DND-41 (cell line): Measurements from ENCODE around the gene FRMPD4.

Source experiments
- ATAC-seq: fragments of 200-7000 bp; cut with Tn5 transposase; 3 replicates; pipeline ENCODE4 v1.9.1; 2021; ENCODE audit warnings: low read depth; ENCODE audit not compliant: insufficient read depth
- DNase-seq: peaks from one replicate; pipeline ENCODE4 v3.0.0-alpha.2; 2020
- H2AFZ ChIP-seq: 2 replicates; pipeline ENCODE4 v1.6.0; 2012; ENCODE audit warnings: low read depth, low read length
- H3K27ac ChIP-seq: 2 replicates; pipeline ENCODE4 v1.5.1; 2012; ENCODE audit warnings: low read length, inconsistent platforms
- H3K27me3 ChIP-seq: fragments of 200-600 bp; sonication (generic); 2 replicates; pipeline ENCODE4 v1.6.0; 2012; ENCODE audit warnings: low read length, mild to moderate bottlenecking, inconsistent platforms; ENCODE audit not compliant: insufficient read depth, poor library complexity
- H3K36me3 ChIP-seq: 2 replicates; pipeline ENCODE4 v1.5.1; 2012; ENCODE audit warnings: low read length, inconsistent platforms; ENCODE audit not compliant: insufficient read depth
- H3K4me1 ChIP-seq: 2 replicates; pipeline ENCODE4 v1.5.1; 2012; ENCODE audit warnings: mild to moderate bottlenecking, low read length; ENCODE audit not compliant: insufficient read depth
- H3K4me2 ChIP-seq: 2 replicates; pipeline ENCODE4 v1.6.0; 2012; ENCODE audit warnings: mild to moderate bottlenecking, moderate library complexity, low read length, inconsistent platforms; ENCODE audit not compliant: insufficient read depth
- H3K4me3 ChIP-seq, 2 experiments: fragments of 200-600 bp in 1 of 2; shearing (Covaris generic) in 1 of 2; 2 replicates each; pipeline ENCODE4 v1.5.1; 2012 to 2016; ENCODE audit warnings: inconsistent platforms in 2 of 2, low read length in 2 of 2, mild to moderate bottlenecking in 2 of 2, low read depth in 1 of 2, moderate library complexity in 1 of 2
- H3K79me2 ChIP-seq: 2 replicates; pipeline ENCODE4 v1.6.0; 2012; ENCODE audit warnings: low read length, inconsistent platforms; ENCODE audit not compliant: insufficient read depth
- H3K9ac ChIP-seq: 2 replicates; pipeline ENCODE4 v1.6.0; 2012; ENCODE audit warnings: low read depth, mild to moderate bottlenecking, inconsistent platforms, low read length, moderate library complexity
- H3K9me3 ChIP-seq: 2 replicates; pipeline ENCODE4 v1.5.1; 2012; ENCODE audit warnings: low read length, moderate library complexity, mild to moderate bottlenecking, inconsistent platforms; ENCODE audit not compliant: insufficient read depth, severe bottlenecking
- H4K20me1 ChIP-seq: 2 replicates; pipeline ENCODE4 v1.6.0; 2012; ENCODE audit warnings: low read length; ENCODE audit not compliant: insufficient read depth
- EZH2 ChIP-seq: IDR thresholded peaks from 3 replicates; pipeline ENCODE4 v1.6.1; 2012; ENCODE audit warnings: borderline replicate concordance, low read depth, mild to moderate bottlenecking, moderate library complexity, low read length, inconsistent platforms; ENCODE audit not compliant: severe bottlenecking
- TF ChIP-seq, protein P1 (sequence below): IDR thresholded peaks from 2 replicates; pipeline ENCODE4 v1.5.1; 2012; ENCODE audit warnings: borderline replicate concordance, low read length, moderate library complexity, mild to moderate bottlenecking; ENCODE audit not compliant: poor library complexity, severe bottlenecking; ENCODE audit errors: extremely low read depth

Gene FRMPD4

DNA sequence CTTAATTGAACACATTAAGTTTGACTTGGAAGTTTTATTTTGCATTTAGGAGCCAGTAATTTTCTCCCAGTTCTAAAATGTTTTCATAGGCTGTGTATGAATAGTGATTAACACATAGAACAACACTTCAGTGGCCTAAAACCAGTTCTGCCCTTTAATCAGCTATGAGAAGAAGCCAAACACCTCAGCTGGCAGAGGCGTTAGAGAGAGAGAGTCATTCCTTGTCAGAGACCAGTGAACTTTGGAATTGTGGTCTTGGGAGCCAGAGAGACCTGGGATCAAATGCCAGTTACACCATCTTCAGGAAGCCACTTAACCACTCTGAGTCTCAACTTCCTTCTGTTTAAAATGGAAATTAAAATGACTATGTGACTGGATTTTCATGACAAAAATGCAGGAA lies 613.6 kb downstream of the FRMPD4 start:
- Histone ChIP-seq H3K4me2 (no peak overlapping the region), H3K27me3 (no peaks in the 10 kb centered on the region), H3K9ac (no peak overlapping the region), H3K27ac (no peak overlapping the region), H2AFZ (no peak overlapping the region), H3K4me3 (no peak overlapping the region), H3K4me1 (no peaks in the 10 kb centered on the region), H3K36me3 (no peaks in the 10 kb centered on the region), H3K9me3 (no peaks in the 10 kb centered on the region), H4K20me1 (no peaks in the 10 kb centered on the region), H3K79me2 (no peaks in the 10 kb centered on the region)
- DNase-seq (no peak), ATAC-seq (no peak)
- no peak for TF ChIP-seq EZH2
- TF ChIP-seq, protein P1, sequence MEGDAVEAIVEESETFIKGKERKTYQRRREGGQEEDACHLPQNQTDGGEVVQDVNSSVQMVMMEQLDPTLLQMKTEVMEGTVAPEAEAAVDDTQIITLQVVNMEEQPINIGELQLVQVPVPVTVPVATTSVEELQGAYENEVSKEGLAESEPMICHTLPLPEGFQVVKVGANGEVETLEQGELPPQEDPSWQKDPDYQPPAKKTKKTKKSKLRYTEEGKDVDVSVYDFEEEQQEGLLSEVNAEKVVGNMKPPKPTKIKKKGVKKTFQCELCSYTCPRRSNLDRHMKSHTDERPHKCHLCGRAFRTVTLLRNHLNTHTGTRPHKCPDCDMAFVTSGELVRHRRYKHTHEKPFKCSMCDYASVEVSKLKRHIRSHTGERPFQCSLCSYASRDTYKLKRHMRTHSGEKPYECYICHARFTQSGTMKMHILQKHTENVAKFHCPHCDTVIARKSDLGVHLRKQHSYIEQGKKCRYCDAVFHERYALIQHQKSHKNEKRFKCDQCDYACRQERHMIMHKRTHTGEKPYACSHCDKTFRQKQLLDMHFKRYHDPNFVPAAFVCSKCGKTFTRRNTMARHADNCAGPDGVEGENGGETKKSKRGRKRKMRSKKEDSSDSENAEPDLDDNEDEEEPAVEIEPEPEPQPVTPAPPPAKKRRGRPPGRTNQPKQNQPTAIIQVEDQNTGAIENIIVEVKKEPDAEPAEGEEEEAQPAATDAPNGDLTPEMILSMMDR = no peak

DNA sequence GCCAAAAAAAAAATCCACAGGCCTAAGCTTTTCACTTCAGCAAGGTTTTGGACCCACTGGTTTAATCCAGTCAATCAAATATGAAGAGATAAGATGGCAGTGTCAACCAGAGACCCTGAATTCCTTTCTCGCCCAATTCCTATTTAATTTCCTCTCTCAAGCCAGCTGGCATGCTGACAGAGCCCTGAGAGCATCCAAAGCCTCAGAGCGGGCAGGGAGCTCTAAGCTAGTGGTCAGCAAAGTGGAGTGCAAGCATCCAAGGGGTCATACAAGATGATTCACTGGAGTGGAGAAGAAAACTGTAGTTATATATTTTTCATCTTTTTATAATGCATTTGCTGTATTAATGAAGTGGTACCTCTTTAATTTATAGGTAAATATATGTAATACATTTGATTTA lies 615.1 kb downstream of the FRMPD4 start:
- Histone ChIP-seq H3K4me3 (no peak overlapping the region), H3K79me2 (no peaks in the 10 kb centered on the region), H4K20me1 (no peaks in the 10 kb centered on the region), H3K27me3 (no peaks in the 10 kb centered on the region), H3K36me3 (no peaks in the 10 kb centered on the region), H2AFZ (no peak overlapping the region), H3K4me1 (no peaks in the 10 kb centered on the region), H3K9me3 (no peaks in the 10 kb centered on the region), H3K27ac (no peak overlapping the region), H3K9ac (no peak overlapping the region), H3K4me2 (no peak overlapping the region)
- no peak for ATAC-seq
- no peak for DNase-seq
- TF ChIP-seq, protein P1 = no peak
- no peak for TF ChIP-seq EZH2

DNA sequence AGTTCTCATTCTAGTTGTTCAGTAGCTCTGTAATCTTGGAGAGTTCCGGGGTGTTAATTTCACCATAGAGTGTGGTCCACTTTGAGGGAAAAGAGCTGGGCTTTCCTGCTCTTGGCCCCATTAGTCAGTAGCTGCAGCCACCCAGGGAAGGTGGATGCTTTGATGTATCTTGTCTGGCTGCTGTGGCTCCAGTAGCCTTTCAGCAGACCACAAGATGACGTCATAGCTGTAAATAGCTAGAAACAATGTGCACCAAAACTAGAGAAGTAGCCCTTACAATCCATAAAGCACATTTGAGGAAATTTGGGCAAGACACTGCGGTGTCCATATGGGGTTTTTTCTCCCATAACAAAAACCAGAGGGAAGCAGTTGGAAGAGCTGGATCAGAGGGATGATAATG lies 620.0 kb downstream of the FRMPD4 start:
- Histone ChIP-seq H3K27me3 (no peaks in the 10 kb centered on the region), H3K4me3 (no peak overlapping the region), H3K27ac (no peak overlapping the region), H3K4me1 (no peaks in the 10 kb centered on the region), H3K4me2 (no peak overlapping the region), H2AFZ (no peak overlapping the region), H3K9me3 (no peaks in the 10 kb centered on the region), H4K20me1 (no peaks in the 10 kb centered on the region), H3K36me3 (no peaks in the 10 kb centered on the region), H3K79me2 (no peaks in the 10 kb centered on the region), H3K9ac (no peak overlapping the region)
- DNase-seq (no peak), ATAC-seq (no peak)
- TF ChIP-seq, protein P1 = no peak
- no peak for TF ChIP-seq EZH2

DNA sequence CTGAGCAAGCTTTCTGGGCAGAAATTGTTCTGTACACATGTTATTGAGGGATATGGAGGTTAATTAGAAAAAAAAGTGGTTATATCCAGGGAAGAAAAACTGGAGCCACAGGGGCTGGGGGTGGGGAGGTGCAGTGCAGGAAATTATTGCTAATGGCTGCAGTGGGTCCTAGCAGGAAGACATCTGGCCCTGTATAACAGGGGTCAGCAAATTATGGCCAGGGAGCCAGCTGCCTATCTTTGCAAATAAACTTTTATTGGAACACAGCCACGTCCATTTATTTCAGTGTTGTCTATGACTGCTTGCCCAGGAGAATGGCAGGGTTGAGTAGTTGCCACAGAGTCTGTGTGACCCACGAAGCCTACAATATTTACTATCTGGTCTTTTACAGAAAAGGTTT lies 629.6 kb downstream of the FRMPD4 start:
- H3K9me3 ChIP-seq = no peaks in the 10 kb centered on the region
- no peaks in the 10 kb centered on the region for H4K20me1 ChIP-seq
- H3K4me3 ChIP-seq = no peak overlapping the region
- ATAC-seq (no peak), DNase-seq (no peak)
- no peaks in the 10 kb centered on the region for H3K27me3 ChIP-seq
- H3K9ac ChIP-seq = no peak overlapping the region
- no peak for TF ChIP-seq EZH2
- TF ChIP-seq, protein P1 = no peak
- H3K79me2 ChIP-seq = no peaks in the 10 kb centered on the region
- no peak overlapping the region for H3K27ac ChIP-seq
- H3K36me3 ChIP-seq = no peaks in the 10 kb centered on the region
- H3K4me1 ChIP-seq = no peaks in the 10 kb centered on the region
- H2AFZ ChIP-seq = no peak overlapping the region
- no peak overlapping the region for H3K4me2 ChIP-seq
